GM10847 (cell line): ENCODE results near the gene ZNF605.

Experiments
- POLR2A ChIP-seq: IDR thresholded peaks from 2 replicates; pipeline ENCODE4 v1.6.1; 2011; ENCODE audit not compliant: insufficient read length; ENCODE audit errors: extremely low read depth

Gene ZNF605

DNA sequence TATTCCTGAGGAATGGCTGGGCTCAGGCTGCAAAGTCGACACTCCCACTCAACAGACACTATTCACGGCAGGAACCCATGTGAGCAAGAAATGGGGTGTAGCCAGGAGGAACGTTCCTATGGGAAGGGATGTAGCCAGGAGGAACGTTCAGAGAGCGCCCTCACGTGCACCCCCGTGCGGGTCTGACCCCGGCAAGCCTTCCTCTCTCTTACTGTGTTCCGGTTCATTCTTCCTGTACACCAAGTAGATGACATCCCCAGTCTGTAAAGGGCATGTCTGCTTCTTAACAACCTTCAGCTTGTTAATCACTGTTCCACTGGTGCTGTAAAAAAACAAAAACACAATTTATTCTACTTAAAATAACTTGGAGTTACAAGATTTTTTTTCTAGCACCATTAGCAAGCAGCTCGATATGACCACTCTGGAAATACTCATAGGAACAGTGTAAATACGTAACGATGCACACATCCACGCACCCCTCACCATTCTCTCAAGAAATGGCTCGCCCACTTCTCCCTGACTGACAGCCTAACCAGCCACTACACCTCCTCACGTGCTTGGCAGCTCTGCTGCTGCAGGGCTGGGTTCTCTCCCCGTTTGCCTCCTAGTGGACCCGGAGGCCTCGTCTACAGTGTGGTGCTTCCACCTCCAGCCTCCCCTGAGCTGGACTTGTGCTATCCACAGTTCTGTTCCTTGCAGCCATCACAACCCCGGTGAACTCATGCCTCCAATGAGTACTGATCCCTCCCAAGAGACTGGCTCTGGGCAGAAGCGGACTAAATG is 83.8 kb downstream of the ZNF605 start:
- no peak for TF ChIP-seq POLR2A

GRCh38 chr12:132869551-132869950 is 86.6 kb downstream of the ZNF605 start:
- no peak for TF ChIP-seq POLR2A
